WTC11 (cell line): ENCODE measurements around the gene RASIP1. TPM values are rescaled to one million over a fixed set of nuclear protein-coding genes. Genes with fewer than 3 reads are reported as not detected.

ENCODE experiments used
- ATAC-seq: fragments of 200-7000 bp; cut with Tn5 transposase; 2 replicates; pipeline ENCODE4 v1.10.0; 2021; ENCODE audit warnings: mild to moderate bottlenecking, moderate library complexity
- CTCF ChIA-PET: fragments of 300-600 bp; sonication (Branson Sonifier 250); formaldehyde crosslinking; loops from one replicate; lab custom pipeline; 2021; ENCODE audit warnings: antibody characterized with exemption; lab: Charles Lee
- POLR2A ChIA-PET: fragments of 350-600 bp; sonication (Branson Sonifier 250); formaldehyde crosslinking; loops from one replicate; lab custom pipeline; 2021; ENCODE audit warnings: antibody characterized with exemption; lab: Charles Lee
- DNase-seq: peaks from one replicate; pipeline ENCODE4 v3.0.0; 2021; ENCODE audit warnings: low spot score
- H3K27ac Mint-ChIP-seq: 2 replicates; pipeline ENCODE4 v1.8.0; 2021; ENCODE audit warnings: mixed read lengths
- H3K27me3 Mint-ChIP-seq: 2 replicates; pipeline ENCODE4 v1.8.0; 2021; ENCODE audit warnings: low read depth, mild to moderate bottlenecking, moderate library complexity, mixed read lengths
- H3K36me3 Mint-ChIP-seq: 2 replicates; pipeline ENCODE4 v1.8.0; 2021; ENCODE audit warnings: mixed read lengths
- H3K4me1 Mint-ChIP-seq: 2 replicates; pipeline ENCODE4 v1.8.0; 2022; ENCODE audit warnings: mixed read lengths
- H3K4me3 Mint-ChIP-seq: 2 replicates; pipeline ENCODE4 v1.8.0; 2021; ENCODE audit warnings: mild to moderate bottlenecking, moderate library complexity, mixed read lengths
- H3K9me3 Mint-ChIP-seq: 2 replicates; pipeline ENCODE4 v1.8.0; 2021; ENCODE audit warnings: mixed read lengths
- AFF4 ChIP-seq: sonication (generic); formaldehyde crosslinking; IDR thresholded peaks from 2 replicates; pipeline ENCODE4 v1.8.1; 2023; ENCODE audit warnings: mild to moderate bottlenecking, missing genetic modification reagents, borderline replicate concordance
- AR ChIP-seq: fragments of 250-450 bp; sonication (Bioruptor Pico); IDR thresholded peaks from 2 replicates; pipeline ENCODE4 v1.9.0; 2021; ENCODE audit warnings: mild to moderate bottlenecking
- ATF3 ChIP-seq: sonication (generic); formaldehyde crosslinking; conservative IDR thresholded peaks from 2 replicates; pipeline ENCODE4 v1.8.1; 2022; ENCODE audit warnings: mild to moderate bottlenecking, missing genetic modification reagents
- E2F5 ChIP-seq: sonication (generic); formaldehyde crosslinking; IDR thresholded peaks from 2 replicates; pipeline ENCODE4 v1.8.1; 2022; ENCODE audit warnings: mild to moderate bottlenecking, moderate library complexity, missing genetic modification reagents
- ETV6 ChIP-seq: sonication (generic); formaldehyde crosslinking; IDR thresholded peaks from 2 replicates; pipeline ENCODE4 v1.8.1; 2022; ENCODE audit warnings: mild to moderate bottlenecking, missing genetic modification reagents
- FOXK1 ChIP-seq: sonication (generic); formaldehyde crosslinking; IDR thresholded peaks from 2 replicates; pipeline ENCODE4 v1.8.0; 2022; ENCODE audit warnings: mild to moderate bottlenecking, moderate library complexity, missing genetic modification reagents
- FOXP1 ChIP-seq: sonication (generic); formaldehyde crosslinking; IDR thresholded peaks from 2 replicates; pipeline ENCODE4 v1.8.0; 2022; ENCODE audit warnings: missing genetic modification reagents, mild to moderate bottlenecking, moderate library complexity, borderline replicate concordance
- GABPB1 ChIP-seq: sonication (generic); formaldehyde crosslinking; IDR thresholded peaks from 2 replicates; pipeline ENCODE4 v1.8.1; 2023; ENCODE audit warnings: mild to moderate bottlenecking, missing genetic modification reagents
- GRHL2 ChIP-seq: fragments of 250-450 bp; sonication (Bioruptor Pico); IDR thresholded peaks from 2 replicates; pipeline ENCODE4 v1.8.0; 2022; ENCODE audit warnings: mild to moderate bottlenecking, moderate library complexity; ENCODE audit not compliant: insufficient replicate concordance, severe bottlenecking
- JAZF1 ChIP-seq: fragments of 250-450 bp; sonication (Bioruptor Pico); IDR thresholded peaks from 2 replicates; pipeline ENCODE4 v1.9.0; 2021; ENCODE audit warnings: moderate library complexity, mild to moderate bottlenecking, inconsistent platforms
- MLX ChIP-seq: sonication (generic); formaldehyde crosslinking; IDR thresholded peaks from 2 replicates; pipeline ENCODE4 v1.8.1; 2023; ENCODE audit warnings: mild to moderate bottlenecking, missing genetic modification reagents, moderate library complexity
- NFYB ChIP-seq: sonication (generic); formaldehyde crosslinking; conservative IDR thresholded peaks from 2 replicates; pipeline ENCODE4 v1.8.0; 2022; ENCODE audit warnings: low read depth, missing genetic modification reagents
- RORB ChIP-seq: fragments of 250-450 bp; sonication (Bioruptor Pico); IDR thresholded peaks from 2 replicates; pipeline ENCODE4 v1.9.0; 2021; ENCODE audit warnings: mild to moderate bottlenecking
- SMAD3 ChIP-seq: sonication (generic); formaldehyde crosslinking; IDR thresholded peaks from 2 replicates; pipeline ENCODE4 v1.8.0; 2022; ENCODE audit warnings: missing genetic modification reagents, mild to moderate bottlenecking, borderline replicate concordance
- SMAD4 ChIP-seq: sonication (generic); formaldehyde crosslinking; IDR thresholded peaks from 2 replicates; pipeline ENCODE4 v1.8.0; 2022; ENCODE audit warnings: mild to moderate bottlenecking, missing genetic modification reagents
- SP1 ChIP-seq: sonication (generic); formaldehyde crosslinking; conservative IDR thresholded peaks from 2 replicates; pipeline ENCODE4 v1.8.1; 2022; ENCODE audit warnings: missing genetic modification reagents
- USF1 ChIP-seq: sonication (generic); formaldehyde crosslinking; IDR thresholded peaks from 2 replicates; pipeline ENCODE4 v1.8.0; 2022; ENCODE audit warnings: mild to moderate bottlenecking, missing genetic modification reagents
- USF2 ChIP-seq: sonication (generic); formaldehyde crosslinking; IDR thresholded peaks from 2 replicates; pipeline ENCODE4 v1.8.1; 2023; ENCODE audit warnings: mild to moderate bottlenecking, missing genetic modification reagents, moderate library complexity
- ZNF263 ChIP-seq: sonication (generic); formaldehyde crosslinking; IDR thresholded peaks from 2 replicates; pipeline ENCODE4 v1.8.1; 2022; ENCODE audit warnings: low read depth, mild to moderate bottlenecking, moderate library complexity, missing genetic modification reagents
- ZNF317 ChIP-seq: sonication (generic); formaldehyde crosslinking; IDR thresholded peaks from 2 replicates; pipeline ENCODE4 v1.8.1; 2023; ENCODE audit warnings: low read depth, mild to moderate bottlenecking, moderate library complexity, missing genetic modification reagents, borderline replicate concordance
- ZNF396 ChIP-seq: fragments of 250-450 bp; sonication (Bioruptor Pico); IDR thresholded peaks from 2 replicates; pipeline ENCODE4 v1.8.0; 2021; ENCODE audit warnings: mild to moderate bottlenecking, moderate library complexity, borderline replicate concordance
- ZNF671 ChIP-seq: fragments of 250-450 bp; sonication (Bioruptor Pico); IDR thresholded peaks from 2 replicates; pipeline ENCODE4 v1.8.0; 2021; ENCODE audit warnings: mild to moderate bottlenecking
- total RNA-seq: library from RNA; stranded (reverse); gene quantifications from 3 replicates; pipeline ENCODE4 v1.2.3, GENCODE V29; 2021

Gene RASIP1
- total RNA-seq, 1 experiment from 2014 or later, result 4.4 TPM

GRCh38 chr19:48741129-48741999 is 954 bp upstream of the RASIP1 start:
- Mint-ChIP-seq H3K36me3 (no peaks in the 10 kb centered on the region), H3K27ac (peak overlapping the region; percentile 74), H3K9me3 (no peaks in the 10 kb centered on the region), H3K4me3 (peak overlapping the region; percentile 54), H3K4me1 (peaks cover 48% of the 10 kb centered on the region), H3K27me3 (peaks cover 50% of the 10 kb centered on the region)
- CTCF ChIA-PET, result interaction anchor here (0.5 to 5.7 kb wide), 5 partner anchors 27 to 487 kb away, joined by 3 to 49 read pairs (median 4); partner anchors contain the start of gene CA11
- ATAC-seq (peak; percentile 29), DNase-seq (peak; percentile 85)
- TF ChIP-seq USF1 (CRISPR knock-in tag) (peak; percentile 39; the same call in 1 of the 2 replicates), SP1 (peak; percentile 74), USF2 (CRISPR knock-in tag) (peak; percentile 34; the same call in 1 of the 2 replicates), E2F5 (CRISPR knock-in tag) (no peak)
- POLR2A ChIA-PET, result no interaction called here

- peaks cover 42% of the 10 kb centered on the region for H3K4me1 Mint-ChIP-seq
- peak overlapping the region; percentile 60 for H3K4me3 Mint-ChIP-seq
- H3K36me3 Mint-ChIP-seq, result peaks cover 2% of the 10 kb centered on the region; the same call in 1 of the 2 replicates
- no peak for DNase-seq
- ChIA-PET CTCF (interaction anchor here (0.6 to 5.7 kb wide), 22 partner anchors 11 to 348 kb away, joined by 3 to 56 read pairs (median 6); partner anchors contain the start of genes CA11, FUT2, GYS1 and KDELR1), POLR2A (interaction anchor here (1.2 to 1.5 kb wide), 3 partner anchors 19 to 132 kb away, joined by 3 to 4 read pairs (median 4); partner anchors contain the start of genes CA11 and PPP1R15A)
- no peaks in the 10 kb centered on the region for H3K9me3 Mint-ChIP-seq
- peaks cover 54% of the 10 kb centered on the region for H3K27me3 Mint-ChIP-seq
- no peak for ATAC-seq
- H3K27ac Mint-ChIP-seq, result no peak overlapping the region
- TF ChIP-seq ZNF317 (CRISPR knock-in tag) (no peak), MLX (CRISPR knock-in tag) (no peak), SMAD4 (CRISPR knock-in tag) (no peak), FOXP1 (CRISPR knock-in tag) (no peak), SP1 (no peak), ATF3 (CRISPR knock-in tag) (no peak), JAZF1 (no peak), SMAD3 (no peak), ETV6 (CRISPR knock-in tag) (no peak), FOXK1 (CRISPR knock-in tag) (no peak), AR (no peak), RORB (CRISPR knock-in tag) (no peak), GRHL2 (CRISPR knock-in tag) (no peak), ZNF396 (no peak), NFYB (no peak), AFF4 (CRISPR knock-in tag) (no peak), ZNF671 (CRISPR knock-in tag) (no peak), GABPB1 (no peak), ZNF263 (CRISPR knock-in tag) (no peak)
These were observed 826 bp downstream of the RASIP1 start for GRCh38 chr19:48739404-48740163.
